ENCODE measurements around the gene SLC39A10.

SLC39A10 gene

DNA sequence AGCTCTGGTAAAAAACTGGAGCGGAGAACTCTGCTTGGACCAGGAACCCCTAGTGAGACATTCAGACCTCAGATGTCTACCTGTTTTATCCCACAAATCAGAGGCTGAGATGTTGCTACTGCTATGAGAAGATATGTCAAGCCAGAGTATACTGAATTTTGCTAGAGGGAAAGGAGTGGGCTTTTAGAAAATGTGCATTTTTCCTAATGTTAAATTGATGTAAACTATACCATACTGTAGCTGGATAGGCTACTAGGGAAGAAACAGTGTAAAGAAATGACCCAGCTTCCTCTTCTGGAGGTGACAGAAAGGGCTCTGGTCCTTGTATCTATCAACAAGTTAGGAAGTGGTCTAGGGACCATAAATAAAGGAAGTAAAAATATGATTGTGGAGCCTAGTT lies 65.0 kb downstream of the SLC39A10 start:
- no peak for DNase-seq (ENCODE audit: low read depth)
- H3K4me3 ChIP-seq (ENCODE audit: low read length) = no peak overlapping the region
- TF ChIP-seq, protein P1, sequence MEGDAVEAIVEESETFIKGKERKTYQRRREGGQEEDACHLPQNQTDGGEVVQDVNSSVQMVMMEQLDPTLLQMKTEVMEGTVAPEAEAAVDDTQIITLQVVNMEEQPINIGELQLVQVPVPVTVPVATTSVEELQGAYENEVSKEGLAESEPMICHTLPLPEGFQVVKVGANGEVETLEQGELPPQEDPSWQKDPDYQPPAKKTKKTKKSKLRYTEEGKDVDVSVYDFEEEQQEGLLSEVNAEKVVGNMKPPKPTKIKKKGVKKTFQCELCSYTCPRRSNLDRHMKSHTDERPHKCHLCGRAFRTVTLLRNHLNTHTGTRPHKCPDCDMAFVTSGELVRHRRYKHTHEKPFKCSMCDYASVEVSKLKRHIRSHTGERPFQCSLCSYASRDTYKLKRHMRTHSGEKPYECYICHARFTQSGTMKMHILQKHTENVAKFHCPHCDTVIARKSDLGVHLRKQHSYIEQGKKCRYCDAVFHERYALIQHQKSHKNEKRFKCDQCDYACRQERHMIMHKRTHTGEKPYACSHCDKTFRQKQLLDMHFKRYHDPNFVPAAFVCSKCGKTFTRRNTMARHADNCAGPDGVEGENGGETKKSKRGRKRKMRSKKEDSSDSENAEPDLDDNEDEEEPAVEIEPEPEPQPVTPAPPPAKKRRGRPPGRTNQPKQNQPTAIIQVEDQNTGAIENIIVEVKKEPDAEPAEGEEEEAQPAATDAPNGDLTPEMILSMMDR (conservative IDR thresholded peaks at IDR 0.05; ENCODE audit: low read depth, low read length) = no peak

DNA sequence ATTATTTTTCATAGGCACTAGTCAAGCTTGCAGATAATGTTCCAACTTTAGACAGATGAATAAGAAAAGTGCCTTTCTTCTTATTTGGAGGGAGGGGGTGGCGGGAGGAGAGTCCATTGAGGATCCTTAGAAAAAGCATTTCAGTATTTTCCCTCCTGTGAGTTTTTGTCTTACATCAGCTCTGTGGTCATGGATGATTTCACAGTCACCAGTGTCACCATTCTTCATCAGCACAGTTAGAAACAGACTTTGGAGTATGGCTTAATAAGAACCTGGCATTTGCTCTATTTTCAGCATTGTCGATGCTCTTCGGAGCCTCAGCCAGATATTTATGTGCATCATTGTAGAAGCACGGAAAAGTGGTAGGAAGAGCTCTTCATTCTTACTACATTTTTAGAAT lies 70.1 kb downstream of the SLC39A10 start:
- H3K4me3 ChIP-seq (ENCODE audit: low read length) = no peak overlapping the region
- TF ChIP-seq, protein P1 (conservative IDR thresholded peaks at IDR 0.05; ENCODE audit: low read depth, low read length) = no peak
- no peak for DNase-seq (ENCODE audit: low read depth)

GRCh38 chr2:195730912-195731311 lies 73.9 kb downstream of the SLC39A10 start:
- no peak for DNase-seq (ENCODE audit: low read depth)
- TF ChIP-seq, protein P1 (conservative IDR thresholded peaks at IDR 0.05; ENCODE audit: low read depth, low read length) = no peak
- H3K4me3 ChIP-seq (ENCODE audit: low read length) = no peak overlapping the region

GRCh38 chr2:195732574-195732973 lies 75.5 kb downstream of the SLC39A10 start:
- H3K4me3 ChIP-seq (ENCODE audit: low read length) = no peak overlapping the region
- DNase-seq (ENCODE audit: low read depth) = no peak
- TF ChIP-seq, protein P1 (conservative IDR thresholded peaks at IDR 0.05; ENCODE audit: low read depth, low read length) = no peak

DNA sequence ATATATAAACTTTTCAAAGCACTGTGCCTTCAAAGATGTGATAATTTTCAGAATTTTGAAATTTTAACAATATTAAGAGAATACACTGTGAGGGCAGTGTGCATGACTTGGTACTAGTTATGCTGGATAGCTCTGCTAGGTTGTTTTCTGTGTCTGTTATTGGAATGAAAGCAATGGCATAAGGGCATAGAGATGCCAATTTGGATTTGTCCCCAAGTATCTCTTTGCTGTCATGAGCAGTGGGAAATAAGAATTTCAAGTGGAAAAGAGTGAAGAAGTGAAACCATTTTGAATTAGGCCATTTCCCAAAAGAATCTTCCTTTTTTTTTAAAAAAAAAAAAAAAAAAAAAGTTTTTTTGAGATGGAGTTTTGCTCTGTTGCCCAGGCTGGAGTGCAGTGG lies 76.8 kb downstream of the SLC39A10 start:
- TF ChIP-seq, protein P1 (conservative IDR thresholded peaks at IDR 0.05; ENCODE audit: low read depth, low read length) = no peak
- no peak for DNase-seq (ENCODE audit: low read depth)
- no peak overlapping the region for H3K4me3 ChIP-seq (ENCODE audit: low read length)

DNA sequence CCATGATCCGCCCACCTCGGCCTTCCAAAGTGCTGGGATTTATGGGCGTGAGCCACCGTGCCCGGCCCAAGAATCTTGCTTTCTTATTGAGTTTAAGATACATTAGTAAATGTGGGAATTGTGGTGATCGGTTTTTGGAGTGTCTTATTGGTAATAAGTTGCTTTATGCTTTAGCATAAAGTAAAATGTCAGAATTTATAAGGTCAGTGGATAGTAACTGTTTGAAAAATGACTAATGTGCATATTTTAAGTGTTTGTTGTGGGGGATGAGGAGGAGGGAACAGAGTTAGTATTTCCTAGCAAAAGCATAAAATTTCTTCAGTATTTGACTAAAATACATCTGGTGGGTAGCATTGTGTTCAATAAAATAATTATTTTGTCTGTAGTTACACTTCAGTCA lies 77.4 kb downstream of the SLC39A10 start:
- no peak for DNase-seq (ENCODE audit: low read depth)
- H3K4me3 ChIP-seq (ENCODE audit: low read length) = no peak overlapping the region
- TF ChIP-seq, protein P1 (conservative IDR thresholded peaks at IDR 0.05; ENCODE audit: low read depth, low read length) = no peak

DNA sequence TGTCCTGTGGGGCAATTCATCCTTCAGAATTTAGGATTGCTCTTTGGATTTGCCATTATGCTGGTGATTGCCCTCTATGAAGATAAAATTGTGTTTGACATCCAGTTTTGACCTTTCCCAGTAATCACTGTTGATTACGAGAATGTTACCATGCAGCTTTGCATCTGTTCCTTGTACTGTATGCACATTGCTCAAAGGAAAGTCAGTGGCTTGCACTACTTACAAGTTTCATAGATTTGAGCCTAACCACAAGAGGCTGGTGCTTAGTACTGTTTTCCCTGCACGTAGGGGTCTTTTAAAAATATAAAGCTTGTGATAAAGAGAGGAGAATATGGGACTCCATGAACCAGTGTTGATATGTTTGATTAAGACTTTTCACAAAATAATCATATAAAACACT lies 77.9 kb downstream of the SLC39A10 start:
- TF ChIP-seq, protein P1 (conservative IDR thresholded peaks at IDR 0.05; ENCODE audit: low read depth, low read length) = no peak
- H3K4me3 ChIP-seq (ENCODE audit: low read length) = no peak overlapping the region
- DNase-seq (ENCODE audit: low read depth) = no peak
